Measurements from ENCODE around the gene SHROOM3.

SHROOM3 gene

GRCh38 chr4:76649086-76649485 lies 214.1 kb downstream of the SHROOM3 start:
- in situ Hi-C loops (cut with MboI; ENCODE audit: low sequenced_read_pairs, unreplicated experiment): no loop called here
- no peak for DNase-seq (ENCODE audit: low spot score)
- TF ChIP-seq CTCF (IDR thresholded peaks at IDR 0.05; ENCODE audit: borderline replicate concordance, control extremely low read depth, extremely low read depth, insufficient read depth, missing control alignments): no peak

- in situ Hi-C loops (cut with MboI; ENCODE audit: low sequenced_read_pairs, unreplicated experiment): no loop called here
- TF ChIP-seq CTCF (IDR thresholded peaks at IDR 0.05; ENCODE audit: borderline replicate concordance, control extremely low read depth, extremely low read depth, insufficient read depth, missing control alignments): no peak
These were observed 216.6 kb downstream of the SHROOM3 start for GRCh38 chr4:76651616-76652015.

GRCh38 chr4:76652389-76652788 lies 217.4 kb downstream of the SHROOM3 start:
- DNase-seq (ENCODE audit: low spot score): no peak
- in situ Hi-C loops (cut with MboI; ENCODE audit: low sequenced_read_pairs, unreplicated experiment): no loop called here
- no peak for TF ChIP-seq CTCF (IDR thresholded peaks at IDR 0.05; ENCODE audit: borderline replicate concordance, control extremely low read depth, extremely low read depth, insufficient read depth, missing control alignments)

More at GRCh38 chr4:76651616-76652015, 216.6 kb downstream of the SHROOM3 start:
- DNase-seq (ENCODE audit: low spot score): no peak

- DNase-seq (ENCODE audit: low spot score): no peak
- no peak for TF ChIP-seq CTCF (IDR thresholded peaks at IDR 0.05; ENCODE audit: borderline replicate concordance, control extremely low read depth, extremely low read depth, insufficient read depth, missing control alignments)
- in situ Hi-C loops (cut with MboI; ENCODE audit: low sequenced_read_pairs, unreplicated experiment): no loop called here
These were observed 219.1 kb downstream of the SHROOM3 start for GRCh38 chr4:76654084-76654483.

- DNase-seq (ENCODE audit: low spot score): no peak
- TF ChIP-seq CTCF (IDR thresholded peaks at IDR 0.05; ENCODE audit: borderline replicate concordance, control extremely low read depth, extremely low read depth, insufficient read depth, missing control alignments): no peak
- in situ Hi-C loops (cut with MboI; ENCODE audit: low sequenced_read_pairs, unreplicated experiment): no loop called here
These were observed 219.8 kb downstream of the SHROOM3 start for GRCh38 chr4:76654791-76655190.

- in situ Hi-C loops (cut with MboI; ENCODE audit: low sequenced_read_pairs, unreplicated experiment): no loop called here
- no peak for DNase-seq (ENCODE audit: low spot score)
- TF ChIP-seq CTCF (IDR thresholded peaks at IDR 0.05; ENCODE audit: borderline replicate concordance, control extremely low read depth, extremely low read depth, insufficient read depth, missing control alignments): no peak
These were observed 220.8 kb downstream of the SHROOM3 start for GRCh38 chr4:76655566-76656479.

All from GM13976 (cell line).